Activated naive CD4-positive, alpha-beta T cell treated with anti-CD3 and anti-CD28 coated beads for 36 hours (primary cell): Measurements from ENCODE around the gene FHAD1. TPM values are rescaled to one million over a fixed set of nuclear protein-coding genes. Genes with fewer than 3 reads are reported as not detected.
A peak's percentile ranks its signal among the peaks of the same experiment; 100 is the strongest.
"Not testable (repeated sequence)": the region's sequence is repeated elsewhere in the genome, so short reads cannot be mapped to it uniquely, and the experiment has no call there.

Source experiments
- CTCF ChIA-PET: fragments of 350-600 bp; sonication (Branson Sonifier 250); formaldehyde crosslinking; loops from one replicate; lab custom pipeline; 2021; ENCODE audit warnings: antibody characterized with exemption; lab: Charles Lee
- DNase-seq: peaks from one replicate; pipeline ENCODE4 v3.0.0-alpha.2; 2020
- H3K27ac Mint-ChIP-seq: one replicate; pipeline ENCODE4 v1.8.0; 2021; ENCODE audit warnings: mild to moderate bottlenecking, mixed read lengths
- H3K27me3 Mint-ChIP-seq: one replicate; pipeline ENCODE4 v1.8.0; 2021; ENCODE audit warnings: low read depth, mixed read lengths
- H3K36me3 Mint-ChIP-seq: one replicate; pipeline ENCODE4 v1.8.0; 2021; ENCODE audit warnings: low read depth, mixed read lengths
- H3K4me1 Mint-ChIP-seq: one replicate; pipeline ENCODE4 v1.8.0; 2021; ENCODE audit warnings: low read depth, mixed read lengths
- H3K4me3 Mint-ChIP-seq: one replicate; pipeline ENCODE4 v1.8.0; 2021; ENCODE audit warnings: mild to moderate bottlenecking, moderate library complexity, mixed read lengths
- H3K9me3 Mint-ChIP-seq: one replicate; pipeline ENCODE4 v1.8.0; 2021; ENCODE audit warnings: mixed read lengths
- intact Hi-C: fragments of 100-400 bp; cut with micrococcal nuclease; formaldehyde crosslinking; loops from one replicate; pipeline ENCODE4 v1.15.1; 2023
- total RNA-seq, 2 experiments: library from RNA; stranded (reverse); gene quantifications; one replicate each; pipeline ENCODE4 v1.2.3, GENCODE V29; 2021

Gene FHAD1
- total RNA-seq, 2 experiments from 2014 or later: 0.45 TPM; not detected in 1

GRCh38 chr1:15287035-15287979, 40.3 kb downstream of the FHAD1 start:
- Mint-ChIP-seq H3K36me3 (no peaks in the 10 kb centered on the region), H3K27me3 (no peaks in the 10 kb centered on the region), H3K4me3 (no peak overlapping the region), H3K4me1 (peaks cover 8% of the 10 kb centered on the region), H3K9me3 (peaks cover 2% of the 10 kb centered on the region), H3K27ac (no peak overlapping the region)
- no peak for DNase-seq
- CTCF ChIA-PET: interaction anchor here (2.8 kb wide), 1 partner anchor 17 kb away, joined by 13 read pairs; no protein-coding TSS in a partner anchor
- intact Hi-C loops: no loop called here

GRCh38 chr1:15288173-15288926, 41.3 kb downstream of the FHAD1 start:
- H3K9me3 Mint-ChIP-seq: peaks cover 2% of the 10 kb centered on the region
- peaks cover 8% of the 10 kb centered on the region for H3K4me1 Mint-ChIP-seq
- H3K4me3 Mint-ChIP-seq: no peak overlapping the region
- no peak overlapping the region for H3K27ac Mint-ChIP-seq
- DNase-seq: no peak
- H3K36me3 Mint-ChIP-seq: no peaks in the 10 kb centered on the region
- CTCF ChIA-PET: interaction anchor here (1.0 to 2.8 kb wide), 2 partner anchors 16 to 35 kb away, joined by 3 to 13 read pairs; no protein-coding TSS in a partner anchor
- intact Hi-C loops: no loop called here
- no peaks in the 10 kb centered on the region for H3K27me3 Mint-ChIP-seq

GRCh38 chr1:15289251-15289651, 42.2 kb downstream of the FHAD1 start:
- Mint-ChIP-seq H3K4me3 (no peak overlapping the region), H3K4me1 (peaks cover 8% of the 10 kb centered on the region), H3K27me3 (no peaks in the 10 kb centered on the region), H3K27ac (no peak overlapping the region), H3K36me3 (no peaks in the 10 kb centered on the region), H3K9me3 (peaks cover 2% of the 10 kb centered on the region)
- no peak for DNase-seq
- CTCF ChIA-PET: interaction anchor here (2.8 kb wide), 1 partner anchor 15 kb away, joined by 13 read pairs; no protein-coding TSS in a partner anchor
- intact Hi-C loops: no loop called here

- intact Hi-C loops: no loop called here
- Mint-ChIP-seq H3K27me3 (no peaks in the 10 kb centered on the region), H3K4me1 (peaks cover 8% of the 10 kb centered on the region), H3K36me3 (no peaks in the 10 kb centered on the region), H3K4me3 (no peak overlapping the region), H3K27ac (no peak overlapping the region), H3K9me3 (peaks cover 2% of the 10 kb centered on the region)
- CTCF ChIA-PET: no interaction called here
- DNase-seq: peak; percentile 25
Measured at GRCh38 chr1:15290382-15290781, 43.4 kb downstream of the FHAD1 start.

GRCh38 chr1:15295696-15296095, 48.7 kb downstream of the FHAD1 start:
- CTCF ChIA-PET: no interaction called here
- peaks cover 6% of the 10 kb centered on the region for H3K4me1 Mint-ChIP-seq
- peaks cover 3% of the 10 kb centered on the region for H3K9me3 Mint-ChIP-seq
- DNase-seq: no peak
- intact Hi-C loops: no loop called here
- no peaks in the 10 kb centered on the region for H3K36me3 Mint-ChIP-seq
- H3K4me3 Mint-ChIP-seq: no peak overlapping the region
- no peak overlapping the region for H3K27ac Mint-ChIP-seq
- no peaks in the 10 kb centered on the region for H3K27me3 Mint-ChIP-seq

- CTCF ChIA-PET: no interaction called here
- Mint-ChIP-seq H3K9me3 (peaks cover 3% of the 10 kb centered on the region), H3K4me1 (peaks cover 5% of the 10 kb centered on the region), H3K36me3 (no peaks in the 10 kb centered on the region), H3K4me3 (no peak overlapping the region), H3K27me3 (no peaks in the 10 kb centered on the region), H3K27ac (no peak overlapping the region)
- intact Hi-C loops: no loop called here
- peak; percentile 13 for DNase-seq
Measured at GRCh38 chr1:15296585-15297321, 49.7 kb downstream of the FHAD1 start.

GRCh38 chr1:15297975-15298374, 51.0 kb downstream of the FHAD1 start:
- H3K27me3 Mint-ChIP-seq, DNase-seq, H3K27ac Mint-ChIP-seq, H3K9me3 Mint-ChIP-seq, intact Hi-C loops, H3K36me3 Mint-ChIP-seq, H3K4me1 Mint-ChIP-seq, H3K4me3 Mint-ChIP-seq: not testable (repeated sequence)
- CTCF ChIA-PET: interaction anchor here (1.3 kb wide), 1 partner anchor 146 kb away, joined by 4 read pairs; no protein-coding TSS in a partner anchor

- no peak for DNase-seq
- no peak overlapping the region for H3K27ac Mint-ChIP-seq
- H3K4me1 Mint-ChIP-seq: peaks cover 5% of the 10 kb centered on the region
- intact Hi-C loops: no loop called here
- H3K36me3 Mint-ChIP-seq: no peaks in the 10 kb centered on the region
- CTCF ChIA-PET: interaction anchor here (1.3 to 1.6 kb wide), 2 partner anchors 147 to 170 kb away, joined by 4 to 7 read pairs; no protein-coding TSS in a partner anchor
- no peaks in the 10 kb centered on the region for H3K27me3 Mint-ChIP-seq
- peaks cover 2% of the 10 kb centered on the region for H3K9me3 Mint-ChIP-seq
- H3K4me3 Mint-ChIP-seq: no peak overlapping the region
Measured at GRCh38 chr1:15299179-15299578, 52.2 kb downstream of the FHAD1 start.

GRCh38 chr1:15299806-15300205, 52.8 kb downstream of the FHAD1 start:
- no peak overlapping the region for H3K4me3 Mint-ChIP-seq
- H3K36me3 Mint-ChIP-seq: no peaks in the 10 kb centered on the region
- intact Hi-C loops: no loop called here
- H3K4me1 Mint-ChIP-seq: peaks cover 5% of the 10 kb centered on the region
- H3K9me3 Mint-ChIP-seq: peaks cover 2% of the 10 kb centered on the region
- CTCF ChIA-PET: interaction anchor here (1.6 kb wide), 1 partner anchor 171 kb away, joined by 7 read pairs; no protein-coding TSS in a partner anchor
- peaks cover under 1% of the 10 kb centered on the region for H3K27me3 Mint-ChIP-seq
- H3K27ac Mint-ChIP-seq: no peak overlapping the region
- DNase-seq: no peak

- H3K36me3 Mint-ChIP-seq: no peaks in the 10 kb centered on the region
- intact Hi-C loops: loop anchor here (1.0 kb wide), 2 partner anchors 32 to 176 kb away; no protein-coding TSS in a partner anchor
- CTCF ChIA-PET: interaction anchor here (0.6 to 2.8 kb wide), 10 partner anchors 13 to 374 kb away, joined by 3 to 44 read pairs (median 6); partner anchors contain the start of gene TMEM51
Measured at GRCh38 chr1:15303935-15304334, 56.9 kb downstream of the FHAD1 start.

GRCh38 chr1:15304708-15305467, 57.9 kb downstream of the FHAD1 start:
- no peaks in the 10 kb centered on the region for H3K9me3 Mint-ChIP-seq
- CTCF ChIA-PET: interaction anchor here (0.6 to 2.8 kb wide), 14 partner anchors 12 to 184 kb away, joined by 3 to 44 read pairs (median 4); partner anchors contain the start of gene TMEM51
- H3K4me3 Mint-ChIP-seq: no peak overlapping the region
- no peak overlapping the region for H3K27ac Mint-ChIP-seq
- no peaks in the 10 kb centered on the region for H3K36me3 Mint-ChIP-seq
- no peaks in the 10 kb centered on the region for H3K4me1 Mint-ChIP-seq
- H3K27me3 Mint-ChIP-seq: peaks cover 2% of the 10 kb centered on the region
- intact Hi-C loops: loop anchor here (1.0 kb wide), 2 partner anchors 33 to 177 kb away; no protein-coding TSS in a partner anchor
- DNase-seq: peak; percentile 84

More at GRCh38 chr1:15303935-15304334, 56.9 kb downstream of the FHAD1 start:
- Mint-ChIP-seq H3K4me3 (no peak overlapping the region), H3K27me3 (peaks cover 2% of the 10 kb centered on the region), H3K4me1 (no peaks in the 10 kb centered on the region), H3K9me3 (no peaks in the 10 kb centered on the region), H3K27ac (no peak overlapping the region)
- DNase-seq: no peak
